Inferior parietal cortex (tissue), 1 donor: ENCODE results near the gene PGLYRP1.

ENCODE experiments used
- DNase-seq: peaks from one replicate; pipeline ENCODE4 v3.0.0-alpha.2; 2016; ENCODE audit errors: extremely low spot score

The PGLYRP1 gene

GRCh38 chr19:46022431-46023310 lies at the start of gene PGLYRP1:
PGLYRP1 (minus strand) TSS chr19:46023053; CDS start chr19:46023021, 32 bp downstream.
- DNase-seq, result no peak

- DNase-seq, result peak; percentile 40
Measured at GRCh38 chr19:46069806-46070341, 47.0 kb upstream of the PGLYRP1 start.

GRCh38 chr19:46068345-46069258 lies 45.7 kb upstream of the PGLYRP1 start:
- DNase-seq, result no peak

- DNase-seq, result no peak
Measured at GRCh38 chr19:46067691-46068090, 44.8 kb upstream of the PGLYRP1 start.

- DNase-seq, result no peak
Measured at GRCh38 chr19:46066471-46066870, 43.6 kb upstream of the PGLYRP1 start.

- no peak for DNase-seq
Measured at GRCh38 chr19:46065486-46066071, 42.7 kb upstream of the PGLYRP1 start.

GRCh38 chr19:46063201-46063600 lies 40.3 kb upstream of the PGLYRP1 start:
- no peak for DNase-seq

GRCh38 chr19:46060012-46060411 lies 37.2 kb upstream of the PGLYRP1 start:
- DNase-seq, result no peak

GRCh38 chr19:46058778-46059177 lies 35.9 kb upstream of the PGLYRP1 start:
- DNase-seq, result no peak

- no peak for DNase-seq
Measured at GRCh38 chr19:46056536-46056935, 33.7 kb upstream of the PGLYRP1 start.

GRCh38 chr19:46052896-46053295 lies 30.0 kb upstream of the PGLYRP1 start:
- DNase-seq, result no peak

- no peak for DNase-seq
Measured at GRCh38 chr19:46049597-46049996, 26.7 kb upstream of the PGLYRP1 start.

- no peak for DNase-seq
Measured at GRCh38 chr19:46043519-46043918, 20.7 kb upstream of the PGLYRP1 start.

GRCh38 chr19:46042252-46042883 lies 19.5 kb upstream of the PGLYRP1 start:
- no peak for DNase-seq

- DNase-seq, result no peak
Measured at GRCh38 chr19:46040952-46041500, 18.2 kb upstream of the PGLYRP1 start, which contains the start of gene IGFL4. IGFL4 (minus strand) TSS chr19:46041002; CDS start chr19:46040962, 40 bp downstream.

GRCh38 chr19:46040125-46040524 lies 17.3 kb upstream of the PGLYRP1 start:
- DNase-seq, result no peak

GRCh38 chr19:46036744-46037128 lies 13.9 kb upstream of the PGLYRP1 start:
- no peak for DNase-seq

GRCh38 chr19:46035986-46036743 lies 13.3 kb upstream of the PGLYRP1 start:
- no peak for DNase-seq

GRCh38 chr19:46035546-46035945 lies 12.7 kb upstream of the PGLYRP1 start:
- DNase-seq, result no peak

- no peak for DNase-seq
Measured at GRCh38 chr19:46033401-46033800, 10.5 kb upstream of the PGLYRP1 start.
